GM13977 (cell line): ENCODE data around the gene RETREG2.
A peak's percentile ranks its signal among the peaks of the same experiment; 100 is the strongest.

Experiments
- DNase-seq: peaks from one replicate; pipeline ENCODE4 v3.0.0; 2012; ENCODE audit warnings: low spot score
- CTCF ChIP-seq: IDR thresholded peaks from 2 replicates; pipeline ENCODE4 v1.5.1; 2012; ENCODE audit warnings: mild to moderate bottlenecking, control low read depth; ENCODE audit not compliant: insufficient read depth; ENCODE audit errors: extremely low read depth, missing control alignments
- in situ Hi-C: fragments of 300-500 bp; cut with MboI; formaldehyde crosslinking; loops from one replicate; pipeline ENCODE4 v1.12.0; 2022; ENCODE audit warnings: low sequenced_read_pairs, low pct_unique_long_range_greater_than_20kb, mixed read lengths, inconsistent platforms; ENCODE audit not compliant: unreplicated experiment

Gene RETREG2

GRCh38 chr2:219173176-219173575, 4.9 kb upstream of the RETREG2 start:
- in situ Hi-C loops = loop anchor here (5.0 to 10.0 kb wide), 2 partner anchors 34 to 122 kb away; partner anchors contain the start of gene ZFAND2B

GRCh38 chr2:219174146-219174545, 3.9 kb upstream of the RETREG2 start:
- in situ Hi-C loops = loop anchor here (5.0 to 10.0 kb wide), 2 partner anchors 33 to 121 kb away; partner anchors contain the start of gene ZFAND2B
- DNase-seq = no peak
- TF ChIP-seq CTCF = no peak

More at GRCh38 chr2:219173176-219173575, 4.9 kb upstream of the RETREG2 start:
- no peak for TF ChIP-seq CTCF
- DNase-seq = no peak

GRCh38 chr2:219174801-219175200, 3.3 kb upstream of the RETREG2 start:
- TF ChIP-seq CTCF = no peak
- in situ Hi-C loops = loop anchor here (5.0 to 10.0 kb wide), 2 partner anchors 32 to 120 kb away; partner anchors contain the start of gene ZFAND2B
- no peak for DNase-seq

- DNase-seq = no peak
- in situ Hi-C loops = loop anchor here (10.0 kb wide), 1 partner anchor 119 kb away; no protein-coding TSS in a partner anchor
- TF ChIP-seq CTCF = no peak
Observed at GRCh38 chr2:219175486-219175885, 2.6 kb upstream of the RETREG2 start.

- in situ Hi-C loops = loop anchor here (10.0 kb wide), 1 partner anchor 119 kb away; no protein-coding TSS in a partner anchor
- DNase-seq = peak; percentile 37
- no peak for TF ChIP-seq CTCF
Observed at GRCh38 chr2:219175928-219176817, 1.9 kb upstream of the RETREG2 start.

GRCh38 chr2:219176818-219177551, 1.1 kb upstream of the RETREG2 start, which contains the start of gene CNPPD1:
CNPPD1 (minus strand) TSS chr2:219176925; CDS start chr2:219176828, 97 bp downstream.
- in situ Hi-C loops = loop anchor here (10.0 kb wide), 1 partner anchor 118 kb away; no protein-coding TSS in a partner anchor
- TF ChIP-seq CTCF = no peak
- DNase-seq = peak; percentile 93
